ENCODE measurements around the gene CDC42.

Gene CDC42

GRCh38 chr1:22110016-22110415 is 57.5 kb downstream of the CDC42 start:
- no peak for DNase-seq (ENCODE audit: low spot score)

DNA sequence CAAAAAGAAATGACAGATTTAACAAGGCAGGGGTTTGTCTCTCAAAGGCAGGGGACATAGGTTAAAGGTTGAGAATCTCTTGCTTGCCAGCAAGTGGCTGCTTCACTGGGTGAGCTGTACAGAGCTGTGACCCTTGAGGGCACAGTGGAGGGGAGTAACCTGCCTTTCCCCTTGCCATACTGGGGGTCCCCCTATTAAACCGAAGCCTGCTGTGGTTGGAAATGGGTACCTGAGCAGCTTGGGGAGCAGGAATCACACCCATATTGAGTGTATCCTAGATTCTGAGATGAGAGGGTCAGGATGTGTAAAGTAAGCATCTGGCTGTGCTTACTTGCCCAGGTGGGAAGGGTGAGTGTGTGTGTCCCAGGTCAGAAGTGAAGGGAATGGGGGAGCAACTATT is 58.6 kb downstream of the CDC42 start:
- DNase-seq (ENCODE audit: low spot score), result no peak

DNA sequence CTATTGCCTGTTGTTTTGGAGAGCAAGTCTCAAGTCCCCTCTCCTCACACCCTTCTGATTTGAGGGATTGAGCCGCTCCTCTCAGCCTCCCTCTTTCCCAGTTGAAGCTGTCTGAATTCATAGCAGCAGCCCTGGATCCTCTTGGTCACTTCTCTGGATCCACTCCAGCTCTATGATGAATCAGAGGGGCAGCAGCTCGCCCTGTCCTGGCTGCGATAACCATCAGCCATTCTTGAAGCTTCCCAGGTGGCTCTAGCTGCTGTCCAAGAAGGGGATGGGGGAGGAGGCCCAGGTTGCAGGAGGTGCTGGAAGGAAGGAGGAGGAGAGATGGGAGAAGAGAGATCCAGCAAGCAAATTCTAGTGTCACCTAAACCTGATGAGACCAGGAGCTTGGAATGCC is 59.1 kb downstream of the CDC42 start:
- no peak for DNase-seq (ENCODE audit: low spot score)

- no peak for DNase-seq (ENCODE audit: low spot score)
Measured at GRCh38 chr1:22112554-22112953, 60.0 kb downstream of the CDC42 start.

DNA sequence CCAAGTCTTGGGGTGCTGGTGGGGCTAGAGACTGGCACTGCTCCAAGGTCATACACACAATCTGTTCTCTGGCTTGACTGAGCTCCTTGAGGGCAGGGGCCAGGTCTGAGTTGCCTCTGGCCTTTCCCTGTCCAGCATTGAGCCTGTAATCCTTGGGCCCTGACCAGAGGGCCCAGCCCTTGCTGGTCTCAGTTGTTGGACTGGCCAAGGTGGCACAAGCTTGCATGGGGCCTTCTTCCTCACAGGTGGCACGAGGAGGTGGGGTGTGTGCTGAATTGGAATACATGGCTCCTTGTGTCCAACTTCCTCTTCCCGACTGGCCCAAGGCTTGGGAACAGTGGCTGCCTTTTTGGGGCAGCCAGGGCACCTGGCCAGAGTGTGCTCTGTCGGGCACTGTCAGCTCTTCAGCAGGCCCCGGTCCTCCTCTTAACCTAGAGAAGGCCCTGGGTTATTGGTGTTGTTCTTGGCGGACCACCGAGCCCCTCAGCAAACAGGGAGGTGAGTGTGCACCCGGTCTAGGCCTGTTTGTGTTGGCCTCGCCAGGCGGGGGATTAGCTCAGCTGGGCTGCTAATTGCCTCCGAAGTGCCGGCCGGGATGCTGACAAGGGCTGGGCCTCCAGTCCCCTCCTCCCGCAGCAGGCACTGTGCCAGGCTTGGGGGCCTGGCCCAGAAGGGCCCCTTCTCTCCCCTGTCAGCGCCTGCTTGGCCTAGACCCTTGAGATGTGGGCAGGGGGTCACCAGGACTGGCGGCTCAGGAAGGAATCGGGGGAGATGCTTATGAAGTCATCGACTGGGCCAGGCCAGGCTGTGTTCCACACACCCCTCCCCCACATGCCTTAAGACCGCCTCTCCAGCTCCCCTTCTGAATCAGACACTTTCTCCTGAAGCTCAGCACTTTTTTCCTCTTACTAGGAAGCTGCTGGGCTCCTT is 61.8 kb downstream of the CDC42 start:
- DNase-seq (ENCODE audit: low spot score), result no peak

DNA sequence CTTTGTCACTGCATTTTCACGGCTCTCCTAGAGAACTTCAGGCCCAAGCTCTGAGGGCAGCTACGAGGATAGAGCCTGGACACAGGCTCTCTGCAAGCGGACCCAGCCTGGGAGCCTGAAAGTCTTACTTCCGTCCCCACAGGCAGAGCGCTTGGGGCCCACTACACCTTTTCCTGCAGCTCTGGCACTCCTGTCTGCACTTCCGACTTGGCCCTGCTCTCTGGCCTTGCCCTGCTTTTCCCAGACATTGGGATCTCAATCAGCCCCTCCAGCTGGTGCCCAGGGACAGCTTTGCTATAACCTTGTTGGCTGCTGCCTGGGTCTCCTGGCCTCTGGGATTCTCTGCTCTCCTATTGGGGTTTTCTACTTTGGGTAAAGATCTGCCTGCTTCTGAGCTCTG is 62.8 kb downstream of the CDC42 start:
- DNase-seq (ENCODE audit: low spot score), result no peak

- DNase-seq (ENCODE audit: low spot score), result no peak
Measured at GRCh38 chr1:22117238-22117637, 64.7 kb downstream of the CDC42 start.

DNA sequence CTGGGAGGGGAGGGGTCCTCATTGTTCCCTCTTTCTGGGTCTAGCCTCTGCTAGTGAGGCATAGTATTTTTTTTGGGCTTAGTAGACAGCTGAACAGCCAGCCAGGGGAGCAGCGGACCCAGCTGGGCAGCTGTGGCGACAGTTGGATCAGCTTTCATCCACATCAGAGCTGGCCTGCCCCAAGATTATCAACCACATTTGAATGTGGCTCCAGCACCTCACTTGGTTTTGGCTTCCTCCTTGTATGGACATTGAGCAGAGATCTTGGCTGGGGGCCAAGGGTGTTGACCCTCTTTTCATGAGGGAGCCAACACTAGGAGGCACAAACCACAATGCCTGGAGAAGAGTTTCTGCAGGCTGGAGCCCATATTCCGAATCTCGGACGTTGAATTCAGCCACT is 65.3 kb downstream of the CDC42 start:
- DNase-seq (ENCODE audit: low spot score), result no peak

- DNase-seq (ENCODE audit: low spot score), result no peak
Measured at GRCh38 chr1:22118291-22118992, 65.9 kb downstream of the CDC42 start.

DNA sequence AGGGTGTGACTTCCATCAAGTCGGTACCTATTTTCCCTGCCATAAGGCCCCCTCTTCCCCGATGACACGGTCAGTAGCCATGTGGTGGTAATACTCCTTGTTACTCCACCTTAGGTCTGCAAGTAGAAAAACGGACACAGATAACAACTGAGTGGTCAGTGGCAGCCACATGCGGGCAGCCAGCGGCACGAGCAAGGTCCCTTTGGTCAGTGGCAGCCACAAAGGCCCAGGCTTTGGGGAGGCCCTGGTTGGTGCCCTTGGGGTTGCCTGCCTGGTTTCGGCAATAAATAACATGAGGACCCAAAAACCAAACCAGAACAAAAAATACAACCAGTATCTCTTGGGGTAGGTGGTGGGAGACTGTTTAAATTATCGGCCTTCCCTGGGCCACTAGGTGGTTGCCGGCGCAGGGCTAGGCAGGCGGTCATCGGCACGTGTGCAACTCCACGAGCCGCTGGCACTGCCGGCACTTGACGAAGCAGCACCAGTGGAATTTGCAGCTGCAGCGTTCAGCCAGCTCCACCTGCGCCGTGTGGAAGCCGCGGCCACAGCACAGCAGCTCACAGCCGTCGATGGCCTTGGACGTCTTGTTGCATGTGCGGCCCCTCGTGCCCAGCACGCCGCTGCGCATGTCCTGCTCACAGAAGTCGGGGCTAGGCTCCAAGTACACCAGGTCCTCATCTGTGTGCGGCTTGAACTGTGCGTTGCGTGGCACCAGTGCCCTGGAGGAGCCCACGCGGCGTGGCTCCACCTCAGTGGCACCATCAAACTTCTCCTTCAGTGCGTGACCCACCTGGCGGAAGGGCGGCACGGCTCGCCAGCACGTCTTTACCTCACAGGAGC is 67.3 kb downstream of the CDC42 start:
- DNase-seq (ENCODE audit: low spot score), result no peak

- no peak for DNase-seq (ENCODE audit: low spot score)
Measured at GRCh38 chr1:22120469-22120790, 67.9 kb downstream of the CDC42 start.

DNA sequence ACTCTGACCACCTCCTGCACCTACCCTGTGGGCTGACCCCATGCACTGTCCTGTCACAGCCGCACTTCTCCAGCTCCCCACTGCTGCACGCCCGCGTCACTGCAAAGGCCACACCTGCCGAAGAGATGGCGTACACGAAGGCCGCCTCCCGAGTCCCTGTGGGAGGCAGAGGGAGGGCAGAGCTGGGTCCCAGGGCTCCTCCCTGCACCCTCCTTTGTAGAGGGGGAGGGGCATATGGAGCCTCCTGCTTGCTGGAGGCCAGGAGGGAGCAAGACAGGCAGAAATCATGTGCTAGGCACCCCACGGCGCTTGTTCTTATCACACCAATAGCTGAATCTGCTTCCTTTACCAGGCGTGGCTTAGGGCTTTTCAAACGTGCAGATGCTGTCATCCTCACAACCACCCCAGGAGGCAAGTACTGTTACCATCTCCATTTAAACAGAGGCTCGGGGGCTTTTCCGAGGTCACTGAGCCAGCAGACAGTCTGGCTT is 69.0 kb downstream of the CDC42 start:
- DNase-seq (ENCODE audit: low spot score), result no peak

DNA sequence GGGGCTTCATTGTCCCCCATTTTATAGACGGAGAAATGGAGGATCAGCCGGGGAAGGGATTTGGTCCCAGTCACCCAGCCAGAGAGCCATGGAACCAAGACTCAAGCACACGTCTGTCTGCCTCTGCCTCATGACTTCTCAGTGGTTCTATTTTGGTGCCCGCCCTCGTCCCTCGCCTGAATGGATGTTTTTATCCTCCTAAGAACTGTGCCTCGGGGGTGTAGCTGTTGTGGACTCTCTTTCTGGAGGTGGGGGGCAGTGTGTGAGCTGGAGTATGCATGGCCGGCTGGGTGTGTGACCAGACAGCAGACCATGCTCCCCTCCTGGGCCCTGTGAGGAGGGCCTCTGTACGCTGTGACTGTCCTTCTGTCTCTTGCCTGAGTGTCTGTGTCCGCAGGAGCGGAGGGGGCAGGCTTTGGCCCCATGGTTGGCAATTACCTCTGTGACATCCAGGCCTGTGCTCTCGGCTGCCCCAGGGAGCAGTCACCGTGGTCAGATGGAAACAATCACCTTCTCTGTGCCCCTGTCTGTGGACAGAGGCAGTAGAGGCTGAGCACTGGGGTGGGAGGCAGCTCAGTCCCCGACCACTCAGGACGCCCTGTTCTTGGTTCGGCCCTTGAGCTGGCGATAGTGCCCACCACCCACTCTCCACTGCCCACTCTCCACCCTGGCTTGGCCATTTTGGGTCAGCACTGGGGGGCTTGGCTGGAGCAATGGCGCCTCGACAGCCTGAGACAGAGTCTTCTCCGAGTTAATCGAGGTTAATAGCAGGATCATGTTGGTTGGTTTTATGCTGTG is 70.0 kb downstream of the CDC42 start:
- no peak for DNase-seq (ENCODE audit: low spot score)

- no peak for DNase-seq (ENCODE audit: low spot score)
Measured at GRCh38 chr1:22123071-22123390, 70.5 kb downstream of the CDC42 start.

DNA sequence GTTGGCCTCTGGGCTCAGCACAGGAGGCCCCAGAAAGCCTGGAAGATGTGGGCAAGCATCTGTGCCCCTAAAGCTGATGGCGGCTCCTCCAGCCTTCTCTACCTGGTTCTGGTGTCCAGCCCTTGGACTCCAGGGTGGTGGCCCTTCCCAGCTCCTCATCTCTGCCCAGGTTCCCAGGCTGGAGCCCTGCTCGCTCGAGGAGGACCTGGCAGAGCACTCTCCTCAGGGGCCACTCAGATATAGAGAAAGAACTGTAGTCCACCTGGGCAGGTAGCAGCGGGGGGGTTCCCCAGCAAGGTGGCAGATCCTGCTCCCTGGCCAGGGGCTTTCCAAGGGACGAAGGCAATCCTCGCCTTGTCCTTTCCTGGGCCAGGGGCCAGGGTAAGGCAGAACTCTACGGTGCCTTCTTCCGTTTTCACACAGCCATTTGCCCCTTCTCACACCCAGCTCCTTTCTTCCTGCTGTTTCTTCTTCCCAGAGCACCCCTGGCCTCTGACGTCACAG is 71.4 kb downstream of the CDC42 start:
- DNase-seq (ENCODE audit: low spot score), result no peak

- DNase-seq (ENCODE audit: low spot score), result no peak
Measured at GRCh38 chr1:22124592-22125229, 72.2 kb downstream of the CDC42 start.

DNA sequence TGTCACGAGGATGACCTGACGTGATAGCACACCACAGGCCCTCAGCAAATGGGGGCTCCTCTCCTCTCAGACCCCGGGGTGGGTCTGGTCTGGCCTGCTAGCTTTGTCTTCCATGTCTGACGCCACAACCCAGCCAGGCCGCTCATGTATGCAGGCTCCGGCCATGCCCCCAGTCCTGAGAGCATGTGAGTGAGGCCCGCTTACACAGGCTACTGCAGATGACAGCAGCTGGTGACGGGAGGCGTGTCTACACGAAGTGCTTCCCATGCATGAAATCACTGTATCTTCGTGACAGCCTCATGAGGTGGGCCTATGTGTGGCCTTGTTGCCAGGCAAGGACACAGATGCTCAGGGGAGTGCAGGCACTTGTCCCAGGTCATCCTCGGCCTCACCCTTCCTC is 74.0 kb downstream of the CDC42 start:
- no peak for DNase-seq (ENCODE audit: low spot score)

DNA sequence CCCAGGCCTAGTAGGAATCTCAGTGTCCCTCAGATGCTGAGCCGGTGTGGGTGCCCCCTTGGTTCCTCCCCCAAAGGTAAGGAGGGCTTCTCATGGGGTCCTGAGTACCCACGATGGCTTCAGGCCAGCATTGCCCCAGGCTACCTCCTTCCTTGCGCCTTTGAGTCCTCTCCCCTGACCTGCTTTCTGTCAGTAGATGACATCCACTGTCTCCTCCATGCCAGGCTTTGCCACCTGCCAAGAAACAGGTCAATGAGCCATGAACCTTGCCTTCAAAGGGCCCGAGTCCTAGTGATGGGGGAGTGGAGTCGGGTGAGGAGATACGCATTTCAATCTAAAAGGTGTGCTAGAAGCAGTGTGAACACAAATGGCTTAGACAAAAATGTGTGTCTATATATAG is 74.7 kb downstream of the CDC42 start:
- no peak for DNase-seq (ENCODE audit: low spot score)

- DNase-seq (ENCODE audit: low spot score), result no peak
Measured at GRCh38 chr1:22127731-22128130, 75.2 kb downstream of the CDC42 start.

DNA sequence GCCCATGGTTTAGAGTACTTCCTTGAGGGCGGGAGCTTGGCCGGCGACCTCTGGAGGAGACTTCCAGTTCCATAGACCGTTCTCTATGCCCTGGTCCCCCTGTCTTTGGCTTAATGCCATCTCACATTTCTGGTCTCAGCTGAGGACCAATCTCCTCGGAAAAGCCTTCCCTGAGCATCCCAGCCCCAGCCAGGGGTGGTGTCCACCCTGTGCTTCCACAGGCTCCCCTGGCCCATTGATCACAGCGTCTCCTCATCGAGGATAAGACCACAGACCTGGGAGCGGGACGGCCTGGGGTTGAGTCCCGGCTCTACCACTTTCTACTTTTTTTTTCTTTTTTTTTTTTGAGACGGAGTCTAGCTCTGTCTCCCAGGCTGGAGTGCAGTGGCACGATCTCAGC is 75.9 kb downstream of the CDC42 start:
- no peak for DNase-seq (ENCODE audit: low spot score)

GRCh38 chr1:22129501-22130117 is 77.1 kb downstream of the CDC42 start:
- no peak for DNase-seq (ENCODE audit: low spot score)

Data from HuH-7.5 (cell line).